GM18907 (cell line): ENCODE measurements around the gene EYA3.
A peak's percentile ranks its signal among the peaks of the same experiment; 100 is the strongest.

Experiments
- ATAC-seq: cut with Tn5 transposase; IDR thresholded peaks from one replicate; pipeline ENCODE4 v1.9.1; 2021; ENCODE audit warnings: mild to moderate bottlenecking, moderate library complexity; ENCODE audit not compliant: unreplicated experiment

EYA3 gene, protein sequence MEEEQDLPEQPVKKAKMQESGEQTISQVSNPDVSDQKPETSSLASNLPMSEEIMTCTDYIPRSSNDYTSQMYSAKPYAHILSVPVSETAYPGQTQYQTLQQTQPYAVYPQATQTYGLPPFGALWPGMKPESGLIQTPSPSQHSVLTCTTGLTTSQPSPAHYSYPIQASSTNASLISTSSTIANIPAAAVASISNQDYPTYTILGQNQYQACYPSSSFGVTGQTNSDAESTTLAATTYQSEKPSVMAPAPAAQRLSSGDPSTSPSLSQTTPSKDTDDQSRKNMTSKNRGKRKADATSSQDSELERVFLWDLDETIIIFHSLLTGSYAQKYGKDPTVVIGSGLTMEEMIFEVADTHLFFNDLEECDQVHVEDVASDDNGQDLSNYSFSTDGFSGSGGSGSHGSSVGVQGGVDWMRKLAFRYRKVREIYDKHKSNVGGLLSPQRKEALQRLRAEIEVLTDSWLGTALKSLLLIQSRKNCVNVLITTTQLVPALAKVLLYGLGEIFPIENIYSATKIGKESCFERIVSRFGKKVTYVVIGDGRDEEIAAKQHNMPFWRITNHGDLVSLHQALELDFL

DNA sequence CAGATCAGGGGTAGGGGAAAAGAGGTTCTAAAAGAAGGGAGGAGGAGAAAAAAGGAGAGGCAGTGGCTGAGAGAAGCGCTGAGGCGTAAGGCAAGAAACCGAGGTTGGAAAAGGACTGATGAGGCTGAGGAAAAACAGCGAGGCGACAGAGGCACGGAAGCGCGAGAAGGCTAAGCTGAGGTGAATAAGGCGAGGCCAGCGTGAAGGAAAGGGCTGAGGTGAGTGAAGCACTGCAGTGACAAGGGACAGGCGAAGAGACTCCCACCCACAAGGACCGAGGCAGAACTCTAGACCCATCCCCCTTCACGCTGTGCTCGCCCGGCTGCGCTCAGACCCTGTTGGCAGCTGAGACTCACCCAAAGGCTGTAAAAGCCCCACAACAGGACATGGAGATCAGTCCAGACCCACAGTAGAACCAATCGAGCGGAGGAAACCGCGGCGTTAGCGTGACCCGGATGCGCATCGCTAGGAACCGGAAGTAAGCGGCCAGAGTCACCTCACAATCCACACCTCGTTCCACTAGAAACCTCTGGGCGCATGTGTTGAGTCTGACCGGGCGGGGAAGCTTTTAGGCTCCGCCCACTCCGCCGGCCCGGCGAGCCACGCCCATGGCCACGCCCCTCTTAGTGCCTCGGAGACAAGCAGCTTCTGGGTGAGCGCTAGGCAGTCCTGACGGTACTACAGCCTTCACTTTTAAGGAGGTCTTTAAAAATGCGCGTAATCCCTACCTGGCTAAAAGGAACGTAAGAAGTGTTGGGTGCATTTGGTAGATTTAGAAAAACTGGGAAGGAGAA, at the start of gene EYA3:
Gene EYA3, minus strand, starts transcription at position 443 of the 794 bp plus-strand sequence. CDS start 30,584 bp downstream, outside the sequence.
- ATAC-seq: peak; percentile 91

GRCh38 chr1:28136922-28137613, 48.7 kb upstream of the EYA3 start:
- ATAC-seq: no peak

- ATAC-seq: no peak
Observed at GRCh38 chr1:28136169-28136921, 47.9 kb upstream of the EYA3 start.

GRCh38 chr1:28135371-28136168, 47.2 kb upstream of the EYA3 start:
- no peak for ATAC-seq

DNA sequence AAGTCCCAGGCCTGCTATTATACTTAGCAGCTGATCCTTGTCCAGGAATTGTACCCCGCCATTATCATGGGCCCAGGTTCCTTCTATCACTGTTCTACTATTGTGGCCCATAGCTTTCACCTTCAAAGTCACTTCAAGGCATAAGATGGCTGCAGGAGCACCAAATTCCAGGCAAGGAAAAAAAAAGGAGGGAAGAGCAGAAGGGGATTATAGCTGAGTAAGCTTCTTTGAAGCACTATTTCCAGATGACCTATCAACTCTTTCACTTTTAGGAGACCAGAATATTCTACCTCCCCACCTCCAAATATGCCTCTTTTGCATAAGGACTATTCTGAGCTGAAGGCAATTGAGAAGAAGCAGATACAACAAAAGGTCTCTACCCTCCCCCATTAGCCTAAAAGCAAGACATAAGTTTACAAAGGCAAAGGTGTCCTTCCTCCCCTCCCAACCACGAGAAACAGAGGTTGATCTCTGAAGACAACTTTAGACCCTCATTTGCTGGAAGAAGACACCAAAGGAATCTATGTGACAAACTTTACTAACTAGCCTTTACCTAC, 46.3 kb upstream of the EYA3 start:
- no peak for ATAC-seq

GRCh38 chr1:28132171-28133167, 44.1 kb upstream of the EYA3 start:
- no peak for ATAC-seq

GRCh38 chr1:28130901-28131300, 42.5 kb upstream of the EYA3 start:
- no peak for ATAC-seq

- ATAC-seq: no peak
Observed at GRCh38 chr1:28129150-28129549, 40.7 kb upstream of the EYA3 start.

- ATAC-seq: peak; percentile 75
Observed at GRCh38 chr1:28127617-28128257, 39.3 kb upstream of the EYA3 start.

GRCh38 chr1:28126783-28127490, 38.5 kb upstream of the EYA3 start:
- no peak for ATAC-seq

DNA sequence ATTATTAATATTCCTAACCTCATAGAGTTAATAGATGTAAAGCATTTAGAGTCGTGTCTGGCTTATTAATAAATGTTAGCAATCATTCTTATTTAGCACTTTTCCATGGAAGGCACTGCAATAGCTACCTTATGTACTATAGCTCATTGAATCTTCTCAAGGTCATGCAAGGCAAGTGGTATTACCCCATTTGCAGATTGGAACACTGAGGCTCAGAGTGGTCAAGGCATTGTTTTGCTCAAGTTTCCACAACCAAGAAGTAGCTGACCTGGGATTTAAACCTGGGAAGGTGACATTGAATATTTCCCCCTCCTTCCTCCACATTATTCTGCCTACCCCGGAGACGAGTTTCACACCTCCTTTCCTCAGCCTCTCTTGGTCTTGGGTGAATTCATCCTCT, 37.8 kb upstream of the EYA3 start:
- ATAC-seq: no peak

DNA sequence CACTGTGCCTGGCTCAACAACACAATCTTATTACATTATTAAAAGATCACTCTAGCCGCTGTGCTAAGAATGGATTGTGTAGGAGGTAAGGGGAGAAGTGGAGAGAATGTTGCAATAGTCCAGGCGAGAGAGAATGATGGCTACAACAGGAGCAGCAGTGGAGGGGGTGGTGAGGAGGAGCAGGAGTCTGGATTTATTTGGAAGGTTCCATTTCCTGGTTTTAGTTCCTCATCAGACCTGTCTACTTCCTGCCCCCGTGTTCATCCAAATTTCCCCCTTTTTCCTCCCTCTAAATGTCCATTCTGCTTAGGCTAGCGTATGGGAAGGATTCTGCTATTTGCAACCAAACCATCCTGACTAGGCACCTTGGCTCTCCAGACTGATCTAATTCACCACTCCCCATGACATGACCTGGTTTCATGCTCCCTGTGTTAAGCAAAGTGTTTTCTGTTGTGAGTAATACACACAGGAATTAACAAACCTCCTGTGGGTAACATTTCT, 35.1 kb upstream of the EYA3 start:
- ATAC-seq: no peak

DNA sequence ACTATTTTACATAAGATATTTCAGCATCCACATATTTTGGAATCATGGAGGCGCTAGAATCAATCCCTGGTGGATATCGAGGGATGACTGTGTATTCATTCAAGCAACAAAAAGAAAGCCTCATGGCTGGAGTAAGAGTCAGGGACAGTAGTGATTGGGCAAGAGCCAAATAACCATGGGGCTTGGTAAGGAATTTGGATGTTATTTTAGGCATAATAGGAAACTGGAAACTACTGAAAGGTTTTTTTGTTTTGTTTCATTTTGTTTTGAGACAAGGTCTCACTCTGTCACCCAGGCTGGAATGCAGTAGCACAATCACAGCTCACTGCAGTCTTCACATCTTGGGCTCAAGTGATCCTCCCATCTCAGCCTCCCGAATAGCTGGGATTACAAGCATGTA, 33.8 kb upstream of the EYA3 start:
- no peak for ATAC-seq

DNA sequence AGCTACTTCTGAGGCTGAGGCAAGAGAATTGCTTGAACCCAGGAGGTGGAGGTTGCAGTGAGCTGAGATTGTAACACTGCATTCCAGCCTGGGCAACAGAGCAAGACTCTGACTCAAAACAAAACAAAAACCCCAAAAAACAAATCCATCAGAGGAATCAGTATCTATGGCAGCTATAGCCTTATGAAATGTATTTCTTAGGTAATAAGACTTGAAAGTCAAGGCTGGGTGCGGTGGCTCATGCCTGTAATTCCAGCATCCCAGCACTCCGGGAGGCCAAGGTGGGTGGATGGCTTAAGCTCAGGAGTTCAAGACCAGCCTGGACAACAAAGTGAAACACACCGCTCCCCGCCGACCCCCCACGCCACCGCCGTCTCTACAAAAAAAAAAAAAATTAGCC, 31.1 kb upstream of the EYA3 start:
- ATAC-seq: no peak

- no peak for ATAC-seq
Observed at GRCh38 chr1:28118640-28119307, 30.4 kb upstream of the EYA3 start.

DNA sequence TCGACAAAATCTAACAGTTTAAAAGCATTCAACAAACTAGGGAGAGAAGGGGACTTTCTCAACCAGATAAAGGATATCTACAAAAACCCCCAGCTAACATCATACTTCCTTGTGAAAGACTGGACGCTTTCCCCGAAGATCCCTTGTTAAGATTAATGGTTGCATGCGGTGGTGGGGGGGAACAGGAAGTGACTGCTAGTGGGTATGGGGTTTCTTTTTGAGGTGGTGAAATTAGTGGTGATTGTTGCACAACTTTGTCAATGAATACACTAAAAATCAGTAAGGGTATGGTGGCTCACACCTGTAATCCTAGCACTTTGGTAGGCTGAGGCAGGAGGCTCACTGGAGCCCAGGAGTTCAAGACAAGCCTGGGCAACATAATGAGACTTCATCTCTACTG, 26.9 kb upstream of the EYA3 start:
- no peak for ATAC-seq
